Measurements from ENCODE around the gene IFI30.

IFI30 gene

GRCh38 chr19:18173572-18174288, at the start of gene IFI30:
TSS of gene IFI30 (plus strand) at chr19:18173813. CDS start at chr19:18173842, 29 bp downstream.
- DNase-seq = peak; percentile 94

- no peak for DNase-seq
Measured at GRCh38 chr19:18123819-18124218, 49.8 kb upstream of the IFI30 start.

GRCh38 chr19:18126097-18126496, 47.5 kb upstream of the IFI30 start:
- peak; percentile 57 for DNase-seq

- peak; percentile 51 for DNase-seq
Measured at GRCh38 chr19:18128044-18128443, 45.6 kb upstream of the IFI30 start.

GRCh38 chr19:18128805-18129204, 44.8 kb upstream of the IFI30 start:
- DNase-seq = no peak

- no peak for DNase-seq
Measured at GRCh38 chr19:18130523-18131242, 42.9 kb upstream of the IFI30 start.

- DNase-seq = no peak
Measured at GRCh38 chr19:18131841-18132596, 41.6 kb upstream of the IFI30 start.

GRCh38 chr19:18135712-18136584, 37.7 kb upstream of the IFI30 start:
- no peak for DNase-seq

GRCh38 chr19:18137242-18137641, 36.4 kb upstream of the IFI30 start:
- no peak for DNase-seq

GRCh38 chr19:18137657-18138339, 35.8 kb upstream of the IFI30 start:
- DNase-seq = no peak

- no peak for DNase-seq
Measured at GRCh38 chr19:18140473-18140872, 33.1 kb upstream of the IFI30 start.

- DNase-seq = no peak
Measured at GRCh38 chr19:18141031-18141430, 32.6 kb upstream of the IFI30 start.

- no peak for DNase-seq
Measured at GRCh38 chr19:18143902-18144301, 29.7 kb upstream of the IFI30 start.

- no peak for DNase-seq
Measured at GRCh38 chr19:18144361-18144760, 29.3 kb upstream of the IFI30 start.

GRCh38 chr19:18144906-18145305, 28.7 kb upstream of the IFI30 start:
- no peak for DNase-seq

- no peak for DNase-seq
Measured at GRCh38 chr19:18145391-18145999, 28.1 kb upstream of the IFI30 start.

GRCh38 chr19:18147396-18147795, 26.2 kb upstream of the IFI30 start:
- DNase-seq = no peak

GRCh38 chr19:18149596-18149975, 24.0 kb upstream of the IFI30 start:
- DNase-seq = no peak

GRCh38 chr19:18150776-18151624, 22.6 kb upstream of the IFI30 start:
- no peak for DNase-seq

- peak; percentile 100 for DNase-seq
Measured at GRCh38 chr19:18152442-18152816, 21.2 kb upstream of the IFI30 start.
